ENCODE measurements around the gene MSGN1.

Gene MSGN1

DNA sequence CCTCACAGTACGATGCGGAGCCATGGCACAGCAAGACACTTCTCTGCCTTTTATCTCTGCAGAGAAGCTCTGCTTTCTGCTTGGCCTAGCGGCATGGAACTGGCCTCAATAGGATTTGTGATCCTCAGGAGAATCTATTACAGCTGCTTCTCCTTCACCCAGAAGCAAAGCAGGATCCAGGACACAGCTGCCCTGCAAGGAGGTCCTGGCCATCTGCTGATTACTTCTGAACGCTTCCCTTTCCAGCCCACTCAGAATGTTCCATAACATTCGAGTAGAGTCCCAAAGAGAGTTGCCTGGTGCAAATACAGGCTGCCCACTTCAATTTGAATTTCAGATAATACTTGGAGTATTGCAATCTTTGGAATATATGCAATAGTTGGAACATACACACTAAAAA, 33.0 kb downstream of the MSGN1 start:
- Histone ChIP-seq H3K36me3 (no peaks in the 10 kb centered on the region), H3K4me3 (no peak overlapping the region), H3K9ac (no peak overlapping the region), H3K4me1 (peaks cover 0 to 45% (median 23%) of the 10 kb centered on the region in 10 experiments; a peak in 18 of 20 replicates), H3K27me3 (no peaks in the 10 kb centered on the region), H3K27ac (peak overlapping the region in 1 of 11 experiments; percentile 12; a peak in 1 of 22 replicates), H3K9me3 (replicated peaks in 1 of 11) (no peaks in the 10 kb centered on the region), H4K20me1 (no peaks in the 10 kb centered on the region), H3K4me2 (peak overlapping the region in 3 of 11 experiments; percentile 8 to 21 (median 18); a peak in 4 of 22 replicates)
- TF ChIP-seq Cebpa-rat (IDR thresholded peaks at IDR 0.05) = no peak

DNA sequence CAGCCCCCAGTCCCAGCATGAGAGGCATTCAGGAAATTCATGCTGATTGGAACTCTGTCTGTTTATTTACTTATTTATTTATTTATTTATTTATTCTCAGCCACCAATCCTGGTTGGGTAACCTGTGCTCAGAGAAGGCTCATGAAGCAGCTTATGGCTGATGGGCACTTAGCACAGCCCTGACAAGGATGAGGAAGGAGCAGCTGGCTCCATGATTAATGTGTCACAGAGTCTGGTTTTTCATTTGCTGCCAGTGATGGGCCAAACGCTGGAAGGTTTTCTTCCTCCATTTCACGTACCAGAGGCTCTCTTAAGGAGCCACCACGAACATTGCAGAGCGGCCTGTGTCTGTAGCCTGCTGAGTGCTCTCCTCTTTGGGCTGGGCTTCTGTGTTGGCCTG, 33.9 kb downstream of the MSGN1 start:
- H4K20me1 ChIP-seq = no peaks in the 10 kb centered on the region
- H3K4me1 ChIP-seq = peaks cover 0 to 45% (median 23%) of the 10 kb centered on the region in 10 experiments; a peak in 18 of 20 replicates
- no peaks in the 10 kb centered on the region for H3K36me3 ChIP-seq
- 0 out of 22 replicates have a peak overlapping the region, but pooled peaks of 1 of the 11 experiments have one; percentile 19 for H3K9ac ChIP-seq
- H3K4me2 ChIP-seq = peak overlapping the region in 9 of 11 experiments; percentile 7 to 50 (median 36); a peak in 15 of 22 replicates
- H3K4me3 ChIP-seq = no peak overlapping the region
- H3K27ac ChIP-seq = peak overlapping the region in 8 of 11 experiments; percentile 22 to 57 (median 46); a peak in 10 of 22 replicates
- no peak for TF ChIP-seq Cebpa-rat (IDR thresholded peaks at IDR 0.05)
- H3K27me3 ChIP-seq = no peaks in the 10 kb centered on the region
- no peaks in the 10 kb centered on the region for H3K9me3 ChIP-seq (replicated peaks in 1 of 11)

DNA sequence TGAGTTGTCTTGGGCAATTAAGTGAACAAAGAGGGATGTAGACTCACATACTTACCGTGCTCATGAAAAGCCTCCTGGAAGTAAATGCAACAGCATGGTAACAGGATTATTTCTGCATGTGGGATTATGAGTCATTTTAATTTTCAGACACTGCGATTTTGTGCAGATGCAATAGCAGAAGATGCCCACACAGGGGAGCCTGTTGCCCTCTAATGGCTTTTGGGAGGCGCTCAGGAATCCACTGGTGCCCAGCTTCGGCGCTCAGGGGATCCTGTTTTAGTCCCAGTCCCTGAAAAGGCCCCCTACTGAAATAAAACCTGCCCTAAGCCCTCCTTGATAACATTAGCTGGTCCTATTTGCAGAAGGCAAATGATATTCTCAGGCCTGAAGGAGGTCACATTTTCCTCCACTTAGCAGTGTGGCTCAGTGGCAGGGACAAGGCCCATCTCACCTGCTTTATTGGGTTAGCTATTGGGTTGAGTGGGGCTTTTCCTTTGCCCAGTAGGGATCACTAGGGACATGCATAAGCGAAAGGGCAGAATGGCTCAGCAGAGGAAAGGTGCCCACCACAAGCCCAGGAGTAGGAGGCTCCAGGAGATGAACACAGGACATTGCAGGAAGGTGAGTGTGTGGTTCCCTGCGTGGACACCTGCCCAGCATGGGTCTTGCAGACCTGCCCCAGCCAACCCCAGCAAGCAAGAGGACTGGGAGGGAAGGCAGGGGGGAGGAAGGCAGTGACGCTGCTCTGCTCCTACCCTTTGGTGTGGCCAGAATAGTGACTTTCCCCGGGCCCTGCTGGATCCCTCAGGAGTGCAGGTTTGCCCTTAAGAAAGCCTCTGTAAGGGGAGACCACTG, 35.7 kb downstream of the MSGN1 start:
- Histone ChIP-seq H3K27me3 (no peaks in the 10 kb centered on the region), H3K4me2 (peak overlapping the region in 8 of 11 experiments; percentile 7 to 50 (median 36); a peak in 11 of 22 replicates), H3K27ac (peak overlapping the region in 6 of 11 experiments; percentile 32 to 57 (median 50); a peak in 6 of 22 replicates), H3K36me3 (no peaks in the 10 kb centered on the region), H3K9ac (peak overlapping the region in 1 of 11 experiments; percentile 23; a peak in 1 of 22 replicates), H3K4me3 (no peak overlapping the region), H3K4me1 (peaks cover under 1 to 46% (median 23%) of the 10 kb centered on the region in 10 experiments), H3K9me3 (replicated peaks in 1 of 11) (no peaks in the 10 kb centered on the region), H4K20me1 (no peaks in the 10 kb centered on the region)
- no peak for TF ChIP-seq Cebpa-rat (IDR thresholded peaks at IDR 0.05)

DNA sequence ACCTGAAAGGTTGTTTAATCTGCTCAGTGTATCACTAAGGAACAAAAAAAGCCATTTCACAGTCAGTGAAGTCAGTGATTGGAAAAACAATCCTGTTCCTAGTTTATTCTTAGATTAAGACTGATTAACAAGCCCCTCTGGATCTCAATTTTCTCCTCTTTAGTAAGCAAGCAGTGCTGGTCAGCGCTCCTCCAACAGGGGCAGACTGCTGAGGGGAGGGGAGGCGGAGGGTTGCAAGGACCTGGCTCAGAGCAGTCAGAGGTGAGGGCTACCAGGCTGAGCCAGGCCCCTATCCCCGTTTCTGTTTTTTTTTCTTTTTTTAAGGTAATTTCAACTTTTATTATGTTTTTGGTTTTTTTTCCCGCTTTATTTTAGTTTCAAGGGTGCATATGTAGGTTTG, 37.5 kb downstream of the MSGN1 start:
- Histone ChIP-seq H3K4me1 (peaks cover 4 to 39% (median 23%) of the 10 kb centered on the region in 10 experiments), H3K36me3 (no peaks in the 10 kb centered on the region), H3K9ac (no peak overlapping the region), H3K4me2 (no peak overlapping the region), H4K20me1 (no peaks in the 10 kb centered on the region), H3K4me3 (no peak overlapping the region), H3K9me3 (replicated peaks in 1 of 11) (no peaks in the 10 kb centered on the region), H3K27me3 (no peaks in the 10 kb centered on the region), H3K27ac (no peak overlapping the region)
- TF ChIP-seq Cebpa-rat (IDR thresholded peaks at IDR 0.05) = no peak

DNA sequence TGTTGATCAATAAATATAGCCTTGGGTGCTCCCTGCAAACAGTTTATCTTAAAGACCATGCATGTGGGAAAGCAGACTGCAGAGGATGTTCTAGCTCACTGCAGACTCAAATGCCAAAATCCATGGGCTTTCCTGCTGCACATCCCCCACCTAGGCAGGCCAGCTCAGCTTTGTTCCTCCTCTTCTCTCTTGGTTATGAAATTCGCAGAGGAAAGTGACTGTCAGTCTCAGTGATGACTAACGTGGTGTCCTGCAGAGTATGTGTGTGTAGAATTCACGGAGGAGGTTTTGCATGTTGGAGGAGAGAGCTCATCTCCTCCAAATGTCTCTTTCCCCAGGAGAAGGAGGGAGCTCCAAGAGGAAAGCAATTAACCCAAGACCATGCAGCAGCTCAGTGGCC, 40.8 kb downstream of the MSGN1 start:
- no peak overlapping the region for H3K9ac ChIP-seq
- no peak for TF ChIP-seq Cebpa-rat (IDR thresholded peaks at IDR 0.05)
- H3K27me3 ChIP-seq = no peaks in the 10 kb centered on the region
- no peaks in the 10 kb centered on the region for H4K20me1 ChIP-seq
- H3K4me3 ChIP-seq = no peak overlapping the region
- no peaks in the 10 kb centered on the region for H3K9me3 ChIP-seq (replicated peaks in 1 of 11)
- no peak overlapping the region for H3K27ac ChIP-seq
- peak overlapping the region in 5 of 11 experiments; percentile 5 to 44 (median 23); a peak in 4 of 22 replicates for H3K4me2 ChIP-seq
- H3K4me1 ChIP-seq = peaks cover 0 to 19% (median 9%) of the 10 kb centered on the region in 10 experiments; a peak in 13 of 20 replicates
- no peaks in the 10 kb centered on the region for H3K36me3 ChIP-seq

DNA sequence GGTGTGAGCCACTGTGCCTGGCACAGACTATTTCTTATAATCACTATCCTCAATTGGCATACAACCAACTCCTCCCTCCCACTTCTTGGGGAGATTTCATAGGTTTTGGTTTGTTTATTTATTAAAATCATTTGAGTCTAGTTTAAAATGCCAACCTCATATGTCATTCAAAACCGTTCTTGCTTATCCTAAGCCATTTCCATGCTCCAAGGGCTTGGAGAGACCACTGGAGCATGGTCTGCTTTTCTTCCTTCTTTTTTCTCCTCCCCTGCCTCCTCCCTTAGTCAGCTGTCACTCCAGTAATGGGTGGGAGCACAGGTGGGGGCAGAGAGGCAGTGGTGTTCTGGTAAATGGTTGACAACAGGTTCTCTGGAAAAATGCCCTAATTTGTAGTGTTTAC, 41.8 kb downstream of the MSGN1 start:
- Histone ChIP-seq H3K27ac (no peak overlapping the region), H4K20me1 (no peaks in the 10 kb centered on the region), H3K4me1 (peaks cover 0 to 14% (median 5%) of the 10 kb centered on the region in 10 experiments; a peak in 9 of 20 replicates)

DNA sequence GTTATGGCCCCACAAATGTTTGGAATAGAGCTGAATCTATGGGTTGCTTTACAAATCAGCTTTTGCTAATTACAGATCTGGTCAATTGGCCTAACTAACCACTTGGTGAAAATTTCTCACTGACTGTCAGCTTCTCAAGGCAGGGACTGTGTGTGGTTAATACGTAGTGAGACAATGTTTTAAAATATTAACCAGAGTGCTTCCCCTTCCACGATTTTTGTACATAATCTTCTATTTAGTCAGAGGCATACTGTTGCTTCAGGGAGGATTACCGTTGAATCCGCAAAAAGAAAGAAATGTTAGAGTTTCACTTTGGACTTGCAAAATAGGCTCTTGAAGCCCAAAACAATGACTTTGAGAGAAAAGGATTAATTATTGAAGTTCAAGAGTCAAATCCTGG, 47.3 kb downstream of the MSGN1 start:
- H4K20me1 ChIP-seq = no peaks in the 10 kb centered on the region
- no peak for TF ChIP-seq Cebpa-rat (IDR thresholded peaks at IDR 0.05)
- peaks cover 0 to 8% (median 2%) of the 10 kb centered on the region in 10 experiments; a peak in 7 of 20 replicates for H3K4me1 ChIP-seq
- H3K9ac ChIP-seq = no peak overlapping the region
- no peak overlapping the region for H3K27ac ChIP-seq
- no peak overlapping the region for H3K4me3 ChIP-seq
- H3K36me3 ChIP-seq = no peaks in the 10 kb centered on the region
- H3K27me3 ChIP-seq = no peaks in the 10 kb centered on the region
- H3K9me3 ChIP-seq (replicated peaks in 1 of 11) = no peaks in the 10 kb centered on the region
- H3K4me2 ChIP-seq = no peak overlapping the region

More for the DNA sequence above, 41.8 kb downstream of the MSGN1 start:
- Histone ChIP-seq H3K4me3 (no peak overlapping the region), H3K27me3 (no peaks in the 10 kb centered on the region), H3K9ac (no peak overlapping the region), H3K36me3 (no peaks in the 10 kb centered on the region), H3K4me2 (no peak overlapping the region), H3K9me3 (replicated peaks in 1 of 11) (no peaks in the 10 kb centered on the region)
- no peak for TF ChIP-seq Cebpa-rat (IDR thresholded peaks at IDR 0.05)

DNA sequence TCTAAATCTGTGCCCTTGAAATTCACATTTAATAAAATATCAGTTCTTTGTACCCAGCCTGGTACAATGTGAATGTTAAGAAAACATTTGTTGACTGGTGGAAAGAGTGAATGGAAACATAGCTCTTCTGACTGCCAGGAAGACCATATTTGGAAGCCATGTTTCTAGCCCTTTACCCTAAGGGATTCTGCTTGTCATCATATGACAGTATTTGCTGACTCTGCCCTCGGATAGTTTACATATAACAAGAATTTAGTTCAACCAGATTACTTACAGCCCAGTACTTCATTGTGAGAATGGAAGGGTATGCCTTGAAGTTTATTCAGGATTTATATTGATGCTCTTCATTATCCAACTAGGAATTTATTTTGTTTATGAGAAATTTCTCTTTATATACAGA, 48.4 kb downstream of the MSGN1 start:
- no peak overlapping the region for H3K4me2 ChIP-seq
- no peaks in the 10 kb centered on the region for H3K36me3 ChIP-seq
- no peak overlapping the region for H3K27ac ChIP-seq
- no peaks in the 10 kb centered on the region for H4K20me1 ChIP-seq
- H3K4me3 ChIP-seq = no peak overlapping the region
- H3K27me3 ChIP-seq = no peaks in the 10 kb centered on the region
- no peak overlapping the region for H3K9ac ChIP-seq
- H3K9me3 ChIP-seq (replicated peaks in 1 of 11) = no peaks in the 10 kb centered on the region
- H3K4me1 ChIP-seq = peaks cover 0 to 8% (median 2%) of the 10 kb centered on the region in 10 experiments; a peak in 7 of 20 replicates
- TF ChIP-seq Cebpa-rat (IDR thresholded peaks at IDR 0.05) = no peak

DNA sequence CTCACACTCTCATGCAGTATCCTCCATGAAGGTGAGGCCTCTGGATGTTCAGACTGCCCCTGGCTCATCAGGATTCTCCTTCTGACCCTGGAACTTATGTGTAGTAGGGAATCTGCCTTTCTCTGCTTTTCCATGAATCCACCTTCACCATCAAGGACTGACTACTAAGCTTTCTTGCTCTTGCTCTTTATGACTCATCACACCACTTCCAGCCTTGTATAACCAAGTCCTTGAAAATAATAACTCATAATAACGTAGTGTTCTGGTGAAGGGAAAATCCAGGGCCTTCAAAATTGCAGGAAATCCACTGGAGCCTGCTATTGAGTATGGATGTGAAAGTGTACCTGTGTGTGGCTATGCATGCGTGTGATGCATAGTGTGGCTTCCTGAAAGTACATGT, 50.9 kb downstream of the MSGN1 start:
- Histone ChIP-seq H3K36me3 (no peaks in the 10 kb centered on the region), H3K27ac (no peak overlapping the region), H3K4me1 (peaks cover 0 to 6% (median 2%) of the 10 kb centered on the region in 10 experiments; a peak in 3 of 20 replicates), H3K4me3 (no peak overlapping the region), H3K9me3 (replicated peaks in 1 of 11) (no peaks in the 10 kb centered on the region), H3K4me2 (no peak overlapping the region), H4K20me1 (no peaks in the 10 kb centered on the region), H3K9ac (no peak overlapping the region), H3K27me3 (no peaks in the 10 kb centered on the region)
- no peak for TF ChIP-seq Cebpa-rat (IDR thresholded peaks at IDR 0.05)

All from BLaER1 treated with 17β-estradiol and CSF1 and Interleukin-3, amounts not matched to agents 10 nM and 100 nM (cell line).